ENCODE results near the gene GRXCR1. TPM values are rescaled to one million over a fixed set of nuclear protein-coding genes. Genes with fewer than 3 reads are reported as not detected.

GRXCR1 gene
- polyA plus RNA-seq, 1 experiment = not detected

DNA sequence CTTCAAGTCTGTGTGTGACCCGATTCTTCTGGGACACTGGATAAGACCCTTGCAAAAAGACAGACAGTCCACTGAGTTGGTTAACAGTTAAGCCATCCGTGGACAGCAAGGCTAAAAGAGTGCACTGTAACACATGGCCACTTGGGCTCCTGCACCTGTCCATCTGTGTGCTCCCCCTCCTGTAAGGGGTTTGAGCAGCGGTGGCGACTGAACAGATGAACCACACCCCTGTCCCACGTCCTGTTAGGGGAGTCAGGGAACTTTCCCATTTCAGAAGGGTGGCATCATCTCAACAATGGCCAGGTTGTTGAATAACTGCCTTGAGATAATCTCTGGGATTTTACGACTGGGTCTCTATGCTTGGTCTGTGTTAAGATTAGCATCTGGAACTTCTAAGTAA, 178.6 kb downstream of the GRXCR1 start:
- ChIA-PET CTCF (no interaction called here), POLR2A (no interaction called here)
- Histone ChIP-seq H3K4me3 (ENCODE audit: low read depth, low read length) (no peak overlapping the region), H3K27me3 (ENCODE audit: control insufficient read depth, insufficient read depth, low read length) (no peaks in the 10 kb centered on the region), H3K36me3 (ENCODE audit: control insufficient read depth, insufficient read depth, low read length) (no peaks in the 10 kb centered on the region)
- TF ChIP-seq, protein P1, sequence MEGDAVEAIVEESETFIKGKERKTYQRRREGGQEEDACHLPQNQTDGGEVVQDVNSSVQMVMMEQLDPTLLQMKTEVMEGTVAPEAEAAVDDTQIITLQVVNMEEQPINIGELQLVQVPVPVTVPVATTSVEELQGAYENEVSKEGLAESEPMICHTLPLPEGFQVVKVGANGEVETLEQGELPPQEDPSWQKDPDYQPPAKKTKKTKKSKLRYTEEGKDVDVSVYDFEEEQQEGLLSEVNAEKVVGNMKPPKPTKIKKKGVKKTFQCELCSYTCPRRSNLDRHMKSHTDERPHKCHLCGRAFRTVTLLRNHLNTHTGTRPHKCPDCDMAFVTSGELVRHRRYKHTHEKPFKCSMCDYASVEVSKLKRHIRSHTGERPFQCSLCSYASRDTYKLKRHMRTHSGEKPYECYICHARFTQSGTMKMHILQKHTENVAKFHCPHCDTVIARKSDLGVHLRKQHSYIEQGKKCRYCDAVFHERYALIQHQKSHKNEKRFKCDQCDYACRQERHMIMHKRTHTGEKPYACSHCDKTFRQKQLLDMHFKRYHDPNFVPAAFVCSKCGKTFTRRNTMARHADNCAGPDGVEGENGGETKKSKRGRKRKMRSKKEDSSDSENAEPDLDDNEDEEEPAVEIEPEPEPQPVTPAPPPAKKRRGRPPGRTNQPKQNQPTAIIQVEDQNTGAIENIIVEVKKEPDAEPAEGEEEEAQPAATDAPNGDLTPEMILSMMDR (IDR thresholded peaks at IDR 0.05; ENCODE audit: insufficient read depth, low read depth, low read length) = no peak
- DNase-seq (ENCODE audit: low read depth) = no peak

Small RNAs within 50 kb of the gene (small RNA-seq; reads per million reads assigned to genes)
- not detected for gene RN7SKP82 (ENCODE audit: insufficient read length, low read depth, low replicate concordance)

Other genes starting within 250 kb of the GRXCR1 start
- gene ATP8A1, start 235.6 kb upstream of the GRXCR1 start, polyA plus RNA-seq (2011; rRNA removed) = 0.02 and 0.37 TPM in 2 replicates